Hepatocyte (in vitro differentiated cells): ENCODE measurements around the gene CNGA3. TPM values are rescaled to one million over a fixed set of nuclear protein-coding genes. Genes with fewer than 3 reads are reported as not detected.
"Not testable (repeated sequence)": the region's sequence is repeated elsewhere in the genome, so short reads cannot be mapped to it uniquely, and the experiment has no call there.

Experiments used
- DNase-seq: peaks from one replicate; pipeline ENCODE4 v3.0.0-alpha.2; 2016; ENCODE audit warnings: low spot score
- H2AFZ ChIP-seq: fragments of 200-600 bp; sonication (generic); 2 replicates; pipeline ENCODE4 v1.6.0; 2016; ENCODE audit warnings: antibody characterized with exemption, mild to moderate bottlenecking
- H3K27ac ChIP-seq: fragments of 200-600 bp; sonication (generic); 2 replicates; pipeline ENCODE4 v1.5.1; 2016; ENCODE audit warnings: mild to moderate bottlenecking
- H3K27me3 ChIP-seq: fragments of 200-600 bp; sonication (generic); 2 replicates; pipeline ENCODE4 v1.6.1; 2016
- H3K36me3 ChIP-seq: fragments of 200-600 bp; sonication (generic); replicated peaks from 2 replicates; pipeline ENCODE4 v1.5.1; 2016; ENCODE audit warnings: low read depth; ENCODE audit not compliant: insufficient read depth
- H3K4me1 ChIP-seq: fragments of 200-600 bp; sonication (generic); 2 replicates; pipeline ENCODE4 v1.5.1; 2016; ENCODE audit warnings: mild to moderate bottlenecking, moderate library complexity; ENCODE audit not compliant: insufficient read depth
- H3K4me2 ChIP-seq: fragments of 200-600 bp; sonication (generic); 2 replicates; pipeline ENCODE4 v1.6.0; 2016
- H3K4me3 ChIP-seq: fragments of 200-600 bp; sonication (generic); 2 replicates; pipeline ENCODE4 v1.5.1; 2016; ENCODE audit warnings: mild to moderate bottlenecking
- H3K79me2 ChIP-seq: fragments of 200-600 bp; sonication (generic); 2 replicates; pipeline ENCODE4 v1.6.0; 2017; ENCODE audit warnings: mild to moderate bottlenecking
- H3K9me2 ChIP-seq: fragments of 200-600 bp; sonication (generic); replicated peaks from 2 replicates; pipeline ENCODE4 v1.6.0; 2017; ENCODE audit warnings: mild to moderate bottlenecking; ENCODE audit not compliant: insufficient read depth
- H3K9me3 ChIP-seq: fragments of 200-600 bp; sonication (generic); 2 replicates; pipeline ENCODE4 v1.5.1; 2016; ENCODE audit warnings: low read depth, mild to moderate bottlenecking
- H4K20me1 ChIP-seq: fragments of 200-600 bp; sonication (generic); 2 replicates; pipeline ENCODE4 v1.6.0; 2016; ENCODE audit warnings: mild to moderate bottlenecking; ENCODE audit not compliant: insufficient read depth, poor library complexity, severe bottlenecking
- EZH2 ChIP-seq: fragments of 200-600 bp; sonication (generic); IDR thresholded peaks from 2 replicates; pipeline ENCODE4 v1.6.1; 2016; ENCODE audit warnings: antibody characterized with exemption, mild to moderate bottlenecking, borderline replicate concordance
- EZH2phosphoT487 ChIP-seq: fragments of 200-600 bp; sonication (generic); IDR thresholded peaks from one replicate; pipeline ENCODE4 v1.6.1; 2018; ENCODE audit warnings: antibody characterized with exemption, mild to moderate bottlenecking, low read depth, moderate library complexity; ENCODE audit not compliant: unreplicated experiment, severe bottlenecking
- WGBS: methylation state at CpG from one replicate; pipeline ENCODE4 v1.1.6; 2016; ENCODE audit warnings: low lambda C conversion rate; ENCODE audit errors: missing lambda C conversion rate; 5-methylcytosine and 5-hydroxymethylcytosine counted together
- polyA plus RNA-seq: library from polyadenylated mRNA; unstranded; fragments of >200 nt; fragmentation: Nextera tagmentation; extraction: Ambion mirVana; gene quantifications from 2 replicates; pipeline ENCODE4 v1.2.1, GENCODE V29; 2016
- total RNA-seq: library from RNA; depleted of rRNA; stranded (reverse); fragments of >200 nt; gene quantifications from 2 replicates; pipeline ENCODE4 v1.2.3, GENCODE V29; 2014
- TF ChIP-seq, protein P1 (sequence below): fragments of 200-600 bp; sonication (generic); IDR thresholded peaks from 2 replicates; pipeline ENCODE4 v1.5.1; 2016; ENCODE audit warnings: antibody characterized with exemption, mild to moderate bottlenecking; ENCODE audit not compliant: poor library complexity

The CNGA3 gene
- total and polyA plus RNA-seq, 2 experiments from 2014 or later, result 0.13 TPM; not detected in 1

DNA sequence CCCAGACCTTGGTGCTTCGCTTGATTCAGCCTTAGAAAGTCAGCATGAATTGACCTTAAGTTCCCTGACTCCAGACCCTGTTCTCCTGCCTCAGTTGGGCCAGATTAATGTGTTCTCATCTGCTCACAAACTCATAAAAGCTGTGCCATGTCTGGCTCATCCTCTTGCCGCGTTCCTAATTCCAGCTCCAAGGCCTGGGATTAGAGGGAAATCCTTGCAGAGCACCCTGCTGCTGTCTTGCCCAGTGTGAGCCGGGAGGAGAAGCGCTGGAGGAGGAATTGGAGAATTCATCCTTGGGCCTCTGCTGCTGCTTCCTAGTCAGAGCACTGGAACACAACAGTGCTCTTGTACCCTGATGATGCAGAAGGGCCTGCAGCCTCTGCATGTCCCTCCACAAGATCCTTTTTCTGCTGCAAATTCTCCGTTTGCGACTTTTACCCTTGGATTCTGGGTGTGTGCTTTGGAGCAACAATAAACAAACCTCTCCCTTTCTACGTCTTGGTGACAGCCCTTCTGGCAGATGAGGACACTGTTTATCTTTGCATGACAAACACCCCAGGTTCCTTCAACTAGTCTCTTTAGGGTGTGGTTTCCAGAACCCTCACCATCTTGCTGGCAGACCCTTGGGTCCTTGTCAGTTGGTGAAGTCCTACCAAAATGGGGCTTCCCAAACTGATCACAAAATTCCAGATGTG is 46.9 kb upstream of the CNGA3 start:
- no peak for DNase-seq
- 50% methylated on average over 8 of the region's 8 CpGs for WGBS
- H2AFZ ChIP-seq, result no peak overlapping the region

DNA sequence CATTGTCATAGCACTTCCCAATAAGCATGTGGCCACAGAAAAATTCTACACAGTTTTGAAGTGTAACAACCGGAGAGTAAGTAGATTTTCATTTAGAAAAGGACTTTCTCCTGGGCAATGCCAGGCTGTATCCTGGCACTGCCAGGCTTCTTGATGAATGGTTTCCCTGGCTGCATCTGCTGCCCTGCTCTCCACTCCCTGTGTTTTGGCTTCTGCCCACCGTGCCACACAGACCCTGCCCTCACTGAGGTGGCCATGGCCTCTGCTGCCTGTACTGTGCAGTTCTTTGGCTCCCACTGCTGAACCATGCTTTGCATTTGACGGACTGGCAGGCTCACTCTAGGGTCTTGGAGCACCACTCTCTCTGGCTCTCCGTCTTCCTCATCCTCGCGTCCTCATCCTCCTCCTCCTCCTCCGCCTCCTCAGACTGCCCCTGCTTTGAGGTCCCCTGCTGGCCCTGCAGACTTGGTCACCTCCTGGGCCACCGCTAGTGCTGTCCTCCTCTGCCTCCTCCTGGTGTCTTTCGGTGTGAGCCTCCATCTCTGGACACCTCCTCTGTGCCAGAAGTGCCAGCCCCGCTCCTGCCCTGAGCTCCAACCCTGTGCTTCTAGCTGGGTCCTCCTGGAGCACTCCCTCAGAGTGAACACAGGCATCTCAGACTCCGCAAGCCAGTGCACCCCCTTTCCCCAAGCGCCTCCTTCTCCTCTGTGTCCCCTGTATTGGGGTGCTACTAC is 45.9 kb upstream of the CNGA3 start:
- Histone ChIP-seq H3K36me3 (no peaks in the 10 kb centered on the region), H4K20me1 (no peaks in the 10 kb centered on the region), H3K9me3 (no peaks in the 10 kb centered on the region), H3K27ac (no peak overlapping the region), H2AFZ (no peak overlapping the region), H3K9me2 (no peaks in the 10 kb centered on the region), H3K4me2 (no peak overlapping the region), H3K27me3 (no peaks in the 10 kb centered on the region), H3K4me3 (no peak overlapping the region), H3K79me2 (no peaks in the 10 kb centered on the region), H3K4me1 (no peaks in the 10 kb centered on the region)
- TF ChIP-seq EZH2phosphoT487, result no peak
- no peak for TF ChIP-seq EZH2
- TF ChIP-seq, protein P1, sequence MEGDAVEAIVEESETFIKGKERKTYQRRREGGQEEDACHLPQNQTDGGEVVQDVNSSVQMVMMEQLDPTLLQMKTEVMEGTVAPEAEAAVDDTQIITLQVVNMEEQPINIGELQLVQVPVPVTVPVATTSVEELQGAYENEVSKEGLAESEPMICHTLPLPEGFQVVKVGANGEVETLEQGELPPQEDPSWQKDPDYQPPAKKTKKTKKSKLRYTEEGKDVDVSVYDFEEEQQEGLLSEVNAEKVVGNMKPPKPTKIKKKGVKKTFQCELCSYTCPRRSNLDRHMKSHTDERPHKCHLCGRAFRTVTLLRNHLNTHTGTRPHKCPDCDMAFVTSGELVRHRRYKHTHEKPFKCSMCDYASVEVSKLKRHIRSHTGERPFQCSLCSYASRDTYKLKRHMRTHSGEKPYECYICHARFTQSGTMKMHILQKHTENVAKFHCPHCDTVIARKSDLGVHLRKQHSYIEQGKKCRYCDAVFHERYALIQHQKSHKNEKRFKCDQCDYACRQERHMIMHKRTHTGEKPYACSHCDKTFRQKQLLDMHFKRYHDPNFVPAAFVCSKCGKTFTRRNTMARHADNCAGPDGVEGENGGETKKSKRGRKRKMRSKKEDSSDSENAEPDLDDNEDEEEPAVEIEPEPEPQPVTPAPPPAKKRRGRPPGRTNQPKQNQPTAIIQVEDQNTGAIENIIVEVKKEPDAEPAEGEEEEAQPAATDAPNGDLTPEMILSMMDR, result no peak
- no peak for DNase-seq
- 97% methylated on average over 11 of the region's 12 CpGs for WGBS

More for the DNA sequence above, 46.9 kb upstream of the CNGA3 start:
- Histone ChIP-seq H3K4me2 (no peak overlapping the region), H3K36me3 (no peaks in the 10 kb centered on the region), H3K79me2 (no peaks in the 10 kb centered on the region), H3K9me2 (no peaks in the 10 kb centered on the region), H3K9me3 (no peaks in the 10 kb centered on the region), H3K27me3 (no peaks in the 10 kb centered on the region), H3K27ac (no peak overlapping the region), H3K4me3 (no peak overlapping the region), H4K20me1 (no peaks in the 10 kb centered on the region), H3K4me1 (no peaks in the 10 kb centered on the region)
- TF ChIP-seq EZH2 (no peak), EZH2phosphoT487 (no peak)
- TF ChIP-seq, protein P1, result no peak

DNA sequence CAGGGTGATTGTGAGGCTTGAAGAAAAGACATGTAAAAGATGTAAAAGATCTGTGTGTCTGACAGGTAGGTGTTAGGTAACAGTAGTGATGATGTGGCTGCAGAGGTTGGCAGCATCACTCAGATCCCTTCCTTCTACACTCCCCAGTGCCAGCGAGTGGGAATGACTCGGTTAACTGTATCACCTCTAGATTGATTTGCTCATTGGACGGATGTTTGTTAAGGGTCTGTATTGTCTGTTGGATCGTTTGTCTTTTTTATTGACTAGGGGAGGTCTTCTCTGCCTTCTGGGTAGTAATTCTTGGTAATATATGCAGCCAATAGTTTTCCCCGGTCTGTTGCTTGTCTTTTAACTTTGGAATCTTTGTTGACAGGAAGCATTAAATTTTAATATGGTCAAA is 44.8 kb upstream of the CNGA3 start:
- Histone ChIP-seq H3K4me2 (no peak overlapping the region), H3K9me2 (no peaks in the 10 kb centered on the region), H3K36me3 (no peaks in the 10 kb centered on the region), H3K27me3 (no peaks in the 10 kb centered on the region), H3K4me1 (no peaks in the 10 kb centered on the region), H3K4me3 (no peak overlapping the region), H3K79me2 (no peaks in the 10 kb centered on the region), H4K20me1 (no peaks in the 10 kb centered on the region), H2AFZ (no peak overlapping the region), H3K9me3 (no peaks in the 10 kb centered on the region), H3K27ac (no peak overlapping the region)
- no peak for DNase-seq
- WGBS, result 62% methylated on average over 5 of the region's 5 CpGs
- TF ChIP-seq EZH2, result no peak
- TF ChIP-seq, protein P1, result no peak
- no peak for TF ChIP-seq EZH2phosphoT487

DNA sequence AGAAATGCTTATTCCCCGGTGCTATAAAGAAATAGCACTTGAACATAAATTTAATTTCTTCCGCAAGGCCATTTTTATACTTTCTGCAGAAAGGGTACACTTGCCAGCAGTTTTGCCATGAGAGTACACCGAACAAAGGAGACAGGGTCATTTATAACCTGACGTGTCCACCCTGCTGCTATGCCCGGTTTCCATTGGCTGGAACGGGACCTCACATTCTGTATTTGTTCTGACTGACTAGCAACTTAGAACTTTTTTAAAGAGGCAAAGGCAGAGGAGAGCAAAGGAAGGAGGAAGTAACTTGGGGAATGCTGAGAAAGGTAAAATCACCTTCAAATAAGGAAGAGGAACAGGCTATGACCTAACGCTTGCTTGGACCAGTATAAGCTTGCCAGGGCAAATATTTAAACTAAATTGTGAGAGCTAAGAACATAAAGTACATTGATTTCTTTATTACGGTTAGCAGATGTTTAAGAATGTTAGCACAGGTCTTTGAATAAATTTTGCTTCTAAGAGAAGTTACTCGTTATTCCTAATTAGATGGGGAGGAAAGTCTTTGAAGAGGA is 39.0 kb upstream of the CNGA3 start:
- 76% methylated on average over 9 of the region's 9 CpGs for WGBS
- DNase-seq, H3K27me3 ChIP-seq, H3K4me2 ChIP-seq, H4K20me1 ChIP-seq, H3K79me2 ChIP-seq, H3K36me3 ChIP-seq, H2AFZ ChIP-seq, H3K9me3 ChIP-seq, H3K27ac ChIP-seq, H3K9me2 ChIP-seq, H3K4me3 ChIP-seq, H3K4me1 ChIP-seq: not testable (repeated sequence)
